Choroid plexus epithelial cell (primary cell): ENCODE measurements around the gene SLC30A5.
A peak's percentile ranks its signal among the peaks of the same experiment; 100 is the strongest.

Experiments used
- DNase-seq: peaks from one replicate; pipeline ENCODE4 v3.0.0-alpha.2; 2010; ENCODE audit warnings: low read depth
- H3K4me3 ChIP-seq: 2 replicates; pipeline ENCODE4 v1.5.1; 2011; ENCODE audit warnings: low read depth, mild to moderate bottlenecking, control low read depth, low read length, moderate library complexity
- CTCF ChIP-seq: conservative IDR thresholded peaks from 2 replicates; pipeline ENCODE4 v1.5.1; 2011; ENCODE audit warnings: low read depth, mild to moderate bottlenecking, control low read depth, inconsistent platforms, low read length, moderate library complexity

The SLC30A5 gene

DNA sequence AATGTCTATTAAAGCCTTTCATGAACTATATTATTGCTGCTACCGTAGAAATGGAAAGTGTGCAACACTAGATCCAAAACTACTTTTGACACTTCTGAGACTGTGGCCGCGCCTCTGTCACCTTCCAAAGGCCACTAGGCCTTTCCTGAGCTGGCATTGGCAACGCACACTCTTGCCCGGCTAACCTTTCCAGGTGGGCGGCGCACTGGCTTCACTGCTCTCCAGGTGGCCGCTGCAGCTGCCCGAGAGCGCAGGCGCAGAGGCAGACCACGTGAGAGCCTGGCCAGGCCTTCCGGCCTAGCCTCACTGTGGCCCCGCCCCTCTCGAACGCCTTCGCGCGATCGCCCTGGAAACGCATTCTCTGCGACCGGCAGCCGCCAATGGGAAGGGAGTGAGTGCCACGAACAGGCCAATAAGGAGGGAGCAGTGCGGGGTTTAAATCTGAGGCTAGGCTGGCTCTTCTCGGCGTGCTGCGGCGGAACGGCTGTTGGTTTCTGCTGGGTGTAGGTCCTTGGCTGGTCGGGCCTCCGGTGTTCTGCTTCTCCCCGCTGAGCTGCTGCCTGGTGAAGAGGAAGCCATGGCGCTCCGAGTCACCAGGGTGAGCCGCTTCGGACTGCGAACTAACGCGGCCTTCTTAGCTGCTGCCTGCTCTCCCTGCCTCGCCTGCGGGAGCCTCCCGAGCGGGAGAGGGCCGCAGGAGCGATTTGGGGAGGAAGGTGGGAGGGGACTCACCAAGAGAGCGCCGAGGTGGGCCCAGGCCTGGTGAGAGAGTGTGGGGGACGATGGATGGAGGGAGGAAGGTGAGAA, 73.1 kb downstream of the SLC30A5 start, which contains the start of gene CCNB1:
Gene CCNB1 (plus strand): TSS at position 465 of the 807 bp plus-strand sequence. CDS start 113 bp downstream, at position 578.
- H3K4me3 ChIP-seq: peak within 1 kb of the TSS; percentile 83
- TF ChIP-seq CTCF: no peak
- DNase-seq: peak; percentile 98

GRCh38 chr5:69167493-69167855, 73.7 kb downstream of the SLC30A5 start:
- peak overlapping the region; percentile 83 for H3K4me3 ChIP-seq
- peak; percentile 23 for DNase-seq
- no peak for TF ChIP-seq CTCF

- no peak for TF ChIP-seq CTCF
- H3K4me3 ChIP-seq: peak overlapping the region; percentile 83
- DNase-seq: peak; percentile 13
These were observed 74.1 kb downstream of the SLC30A5 start for GRCh38 chr5:69167929-69168328.

GRCh38 chr5:69170495-69170894, 76.7 kb downstream of the SLC30A5 start:
- no peak overlapping the region for H3K4me3 ChIP-seq
- TF ChIP-seq CTCF: no peak
- no peak for DNase-seq

GRCh38 chr5:69170969-69171368, 77.2 kb downstream of the SLC30A5 start:
- no peak overlapping the region for H3K4me3 ChIP-seq
- no peak for DNase-seq
- no peak for TF ChIP-seq CTCF
